Neural crest cell (in vitro differentiated cells): Measurements from ENCODE around the gene NEDD4. TPM values are rescaled to one million over a fixed set of nuclear protein-coding genes. Genes with fewer than 3 reads are reported as not detected.
"Not testable (repeated sequence)": the region's sequence is repeated elsewhere in the genome, so short reads cannot be mapped to it uniquely, and the experiment has no call there.

Experiments
- DNase-seq: peaks from one replicate; pipeline ENCODE4 v3.0.0; 2021; ENCODE audit warnings: low read depth, mixed read lengths, low spot score
- H3K27ac Mint-ChIP-seq: one replicate; pipeline ENCODE4 v1.8.0; 2021; ENCODE audit warnings: mild to moderate bottlenecking, mixed read lengths; ENCODE audit not compliant: unreplicated experiment
- H3K27me3 Mint-ChIP-seq: 2 replicates; pipeline ENCODE4 v1.8.0; 2021; ENCODE audit warnings: low read depth, mild to moderate bottlenecking, mixed read lengths
- H3K36me3 Mint-ChIP-seq: 2 replicates; pipeline ENCODE4 v1.8.0; 2021; ENCODE audit warnings: low read depth, mild to moderate bottlenecking, mixed read lengths
- H3K4me1 Mint-ChIP-seq: 2 replicates; pipeline ENCODE4 v1.8.0; 2021; ENCODE audit warnings: mixed read lengths
- H3K4me3 Mint-ChIP-seq: one replicate; pipeline ENCODE4 v1.8.0; 2021; ENCODE audit warnings: mild to moderate bottlenecking, mixed read lengths
- H3K9me3 Mint-ChIP-seq: 2 replicates; pipeline ENCODE4 v1.8.0; 2021; ENCODE audit warnings: mixed read lengths
- CTCF ChIP-seq: fragments of 200-600 bp; sonication (generic); conservative IDR thresholded peaks from 2 replicates; pipeline ENCODE4 v1.5.0; 2021; ENCODE audit warnings: antibody characterized with exemption, mild to moderate bottlenecking
- total RNA-seq: library from RNA; stranded (reverse); gene quantifications from 2 replicates; pipeline ENCODE4 v1.2.1, GENCODE V29; 2021

NEDD4 gene
- total RNA-seq, 1 donor from 2014 or later = 20.3 TPM

DNA sequence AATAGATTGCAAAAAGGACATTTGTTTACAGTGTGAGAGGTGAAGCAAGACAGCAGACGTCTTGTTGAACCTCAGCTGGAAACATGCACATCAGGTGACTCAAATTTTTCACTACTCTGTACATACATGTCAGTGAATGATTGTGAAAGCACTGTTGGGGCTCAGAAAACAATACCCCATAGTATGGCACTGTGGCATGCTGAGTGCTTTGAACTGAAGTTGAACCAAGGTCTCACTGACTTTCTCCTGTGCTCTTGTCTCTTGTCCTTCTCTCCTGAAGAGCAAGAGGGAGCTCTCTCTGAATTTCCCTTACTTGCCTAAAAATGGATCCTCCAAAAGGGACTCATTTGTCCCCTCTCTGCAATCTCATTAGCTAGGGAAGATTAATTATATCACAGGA, 24.5 kb upstream of the NEDD4 start:
- peaks cover 7% of the 10 kb centered on the region for H3K27me3 Mint-ChIP-seq
- H3K27ac Mint-ChIP-seq = no peak overlapping the region
- no peak overlapping the region for H3K4me3 Mint-ChIP-seq

GRCh38 chr15:56017511-56017910, 24.1 kb upstream of the NEDD4 start:
- no peaks in the 10 kb centered on the region for H3K4me1 Mint-ChIP-seq
- peaks cover 8% of the 10 kb centered on the region for H3K36me3 Mint-ChIP-seq
- TF ChIP-seq CTCF = no peak
- H3K27me3 Mint-ChIP-seq = peaks cover 7% of the 10 kb centered on the region
- peaks cover 15% of the 10 kb centered on the region for H3K9me3 Mint-ChIP-seq
- H3K4me3 Mint-ChIP-seq = no peak overlapping the region
- DNase-seq = no peak
- no peak overlapping the region for H3K27ac Mint-ChIP-seq

More for the DNA sequence above, 24.5 kb upstream of the NEDD4 start:
- no peak for DNase-seq
- Mint-ChIP-seq H3K36me3 (peaks cover 6% of the 10 kb centered on the region), H3K4me1 (no peaks in the 10 kb centered on the region), H3K9me3 (peaks cover 15% of the 10 kb centered on the region)
- no peak for TF ChIP-seq CTCF

- no peak overlapping the region for H3K4me3 Mint-ChIP-seq
- no peaks in the 10 kb centered on the region for H3K4me1 Mint-ChIP-seq
- H3K9me3 Mint-ChIP-seq = peaks cover 17% of the 10 kb centered on the region
- TF ChIP-seq CTCF = no peak
- no peak overlapping the region for H3K27ac Mint-ChIP-seq
- H3K27me3 Mint-ChIP-seq = peaks cover 7% of the 10 kb centered on the region
- H3K36me3 Mint-ChIP-seq = peaks cover 8% of the 10 kb centered on the region
- DNase-seq = no peak
Measured at GRCh38 chr15:56016281-56016680, 22.9 kb upstream of the NEDD4 start.

DNA sequence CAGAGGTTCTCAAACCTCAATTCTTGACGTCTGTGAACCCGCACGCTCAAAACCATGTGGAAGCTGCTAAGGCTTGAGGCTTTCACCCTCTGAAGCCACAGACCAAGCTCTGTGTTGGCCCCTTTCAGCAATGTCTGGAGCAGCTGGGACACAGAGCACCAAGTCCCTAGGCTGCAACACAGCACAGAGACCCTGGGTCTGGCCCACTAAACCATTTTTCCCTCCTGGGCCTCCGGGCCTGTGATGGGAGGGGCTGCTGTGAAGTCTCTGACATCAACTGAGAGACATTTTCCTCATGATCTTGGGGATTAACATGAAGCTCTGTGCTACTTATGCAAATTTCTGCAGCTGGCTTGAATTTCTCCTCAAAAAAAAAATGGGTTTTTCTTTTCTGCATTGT, 21.3 kb upstream of the NEDD4 start:
- no peak overlapping the region for H3K4me3 Mint-ChIP-seq
- TF ChIP-seq CTCF = no peak
- H3K9me3 Mint-ChIP-seq = peaks cover 17% of the 10 kb centered on the region
- DNase-seq = no peak
- no peaks in the 10 kb centered on the region for H3K27me3 Mint-ChIP-seq
- no peaks in the 10 kb centered on the region for H3K4me1 Mint-ChIP-seq
- H3K27ac Mint-ChIP-seq = no peak overlapping the region
- peaks cover 8% of the 10 kb centered on the region for H3K36me3 Mint-ChIP-seq

DNA sequence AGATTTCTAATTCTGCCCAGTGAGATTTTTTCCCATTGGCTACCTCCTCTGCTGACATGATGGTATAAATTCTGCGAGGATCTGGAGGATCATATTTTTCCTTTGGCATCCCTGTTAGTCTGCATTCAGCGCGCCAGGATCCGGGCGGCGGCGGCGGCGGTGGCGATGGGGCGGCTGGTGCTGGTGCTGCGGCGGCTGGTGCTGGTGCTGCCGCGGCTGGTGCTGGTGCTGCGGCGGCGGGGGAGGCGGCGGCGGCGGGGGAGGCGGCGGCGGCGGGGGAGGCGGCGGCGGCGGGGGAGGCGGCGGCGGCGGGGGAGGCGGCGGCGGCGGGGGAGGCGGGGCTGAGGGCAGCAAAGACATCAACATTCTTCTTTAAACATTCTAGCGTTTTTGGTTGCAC, 13.6 kb upstream of the NEDD4 start:
- DNase-seq = peak; percentile 10
- peaks cover 24% of the 10 kb centered on the region for H3K27me3 Mint-ChIP-seq
- not testable (repeated sequence) for H3K9me3 Mint-ChIP-seq, H3K4me1 Mint-ChIP-seq, H3K36me3 Mint-ChIP-seq, H3K27ac Mint-ChIP-seq
- H3K4me3 Mint-ChIP-seq = peak overlapping the region; percentile 66

- not testable (repeated sequence) for H3K36me3 Mint-ChIP-seq, H3K9me3 Mint-ChIP-seq, H3K4me1 Mint-ChIP-seq, DNase-seq, H3K27ac Mint-ChIP-seq
- Mint-ChIP-seq H3K27me3 (peaks cover 24% of the 10 kb centered on the region), H3K4me3 (peak overlapping the region; percentile 66)
Measured at GRCh38 chr15:56006371-56006770, 13.0 kb upstream of the NEDD4 start.

GRCh38 chr15:56004281-56004680, 10.9 kb upstream of the NEDD4 start:
- peaks cover 24% of the 10 kb centered on the region for H3K27me3 Mint-ChIP-seq
- not testable (repeated sequence) for H3K9me3 Mint-ChIP-seq, H3K27ac Mint-ChIP-seq, DNase-seq, H3K4me3 Mint-ChIP-seq, H3K36me3 Mint-ChIP-seq, H3K4me1 Mint-ChIP-seq

DNA sequence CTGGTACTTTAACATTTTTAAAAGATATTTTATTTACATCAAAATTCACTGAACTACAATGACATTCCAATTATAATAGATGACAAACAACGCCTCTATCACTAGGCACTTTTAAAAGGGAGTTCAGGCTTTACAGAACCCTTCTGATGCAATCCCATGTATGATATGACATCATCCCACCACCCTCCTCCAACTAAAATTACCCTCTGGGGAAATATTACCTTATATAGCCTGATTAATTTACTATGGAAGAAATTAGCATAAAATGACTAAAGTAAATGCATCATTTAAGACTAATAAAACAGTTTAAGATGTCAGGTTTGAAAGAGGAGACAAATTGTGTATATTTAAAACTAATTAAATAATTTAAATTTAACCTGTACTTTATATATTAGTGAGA, 10.4 kb upstream of the NEDD4 start:
- H3K9me3 Mint-ChIP-seq, H3K36me3 Mint-ChIP-seq, H3K4me3 Mint-ChIP-seq, H3K27ac Mint-ChIP-seq, H3K4me1 Mint-ChIP-seq, DNase-seq: not testable (repeated sequence)
- peaks cover 21% of the 10 kb centered on the region for H3K27me3 Mint-ChIP-seq

- not testable (repeated sequence) for DNase-seq, H3K27ac Mint-ChIP-seq, H3K4me3 Mint-ChIP-seq, H3K36me3 Mint-ChIP-seq, H3K4me1 Mint-ChIP-seq, H3K9me3 Mint-ChIP-seq
- H3K27me3 Mint-ChIP-seq = peaks cover 18% of the 10 kb centered on the region
Measured at GRCh38 chr15:56003277-56003676, 9.9 kb upstream of the NEDD4 start.
